ENCODE data around the gene INVS.
"Not testable (repeated sequence)": the region's sequence is repeated elsewhere in the genome, so short reads cannot be mapped to it uniquely, and the experiment has no call there.

Gene INVS

DNA sequence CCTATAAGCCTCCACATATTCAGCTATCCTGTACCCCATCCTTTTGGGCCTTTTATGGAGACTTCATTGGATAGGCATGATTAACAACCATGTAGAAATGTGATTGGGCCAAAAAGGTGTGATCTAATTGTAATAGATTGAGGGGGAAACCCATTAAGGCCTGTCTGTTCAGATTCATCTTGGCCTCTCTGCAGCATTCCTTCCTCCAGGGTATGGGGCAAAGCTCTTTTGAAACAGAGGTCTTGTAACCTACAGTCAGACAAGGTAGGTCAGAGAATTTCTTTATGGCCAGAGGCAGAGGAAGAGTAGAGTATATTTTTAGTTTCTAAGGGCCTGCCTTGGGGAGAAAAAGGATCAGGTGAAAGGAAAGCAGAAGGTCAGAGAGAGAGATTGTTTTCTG is 98.5 kb downstream of the INVS start:
- no peak for DNase-seq (ENCODE audit: low read depth)

DNA sequence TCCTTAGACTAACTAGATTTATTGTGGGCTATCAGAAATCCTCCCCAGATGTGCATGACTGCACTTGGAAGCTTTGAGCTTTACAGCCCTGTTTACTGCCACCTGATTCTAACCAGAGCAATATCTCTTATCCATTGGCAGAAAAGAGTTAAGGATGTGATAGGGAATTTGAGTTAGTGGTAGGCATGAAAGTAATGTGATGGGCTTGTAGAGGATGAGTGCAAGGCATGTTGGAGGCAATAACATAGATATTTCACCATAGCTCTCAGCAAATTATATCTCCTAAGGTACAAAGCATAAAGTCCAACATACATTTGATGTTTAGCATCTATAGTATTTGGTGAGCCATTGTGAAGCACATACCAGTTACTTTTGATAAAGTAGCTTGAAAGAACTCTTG is 103.8 kb downstream of the INVS start:
- no peak for DNase-seq (ENCODE audit: low read depth)

DNA sequence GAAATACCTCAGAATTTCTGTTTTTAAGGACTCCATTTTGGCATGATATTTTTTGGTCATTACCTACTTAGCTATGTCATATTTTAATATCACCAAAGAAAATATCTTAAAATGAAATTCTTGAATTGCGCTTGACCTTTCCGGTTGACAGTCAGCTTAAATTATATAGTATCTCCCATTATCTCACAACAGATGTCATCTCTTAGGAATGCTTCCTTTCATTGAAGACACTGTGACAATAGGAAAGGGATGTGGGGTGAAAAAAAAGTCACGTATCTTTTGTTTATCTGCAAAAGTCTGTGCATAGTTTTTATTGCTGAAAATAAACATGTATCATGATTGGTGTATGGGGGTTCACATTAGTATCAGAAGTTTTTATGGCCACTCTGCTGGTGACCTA is 105.8 kb downstream of the INVS start:
- DNase-seq (ENCODE audit: low read depth), result no peak

- no peak for DNase-seq (ENCODE audit: low read depth)
Observed at GRCh38 chr9:100206899-100207298, 107.9 kb downstream of the INVS start.

- no peak for DNase-seq (ENCODE audit: low read depth)
Observed at GRCh38 chr9:100208673-100209072, 109.6 kb downstream of the INVS start.

DNA sequence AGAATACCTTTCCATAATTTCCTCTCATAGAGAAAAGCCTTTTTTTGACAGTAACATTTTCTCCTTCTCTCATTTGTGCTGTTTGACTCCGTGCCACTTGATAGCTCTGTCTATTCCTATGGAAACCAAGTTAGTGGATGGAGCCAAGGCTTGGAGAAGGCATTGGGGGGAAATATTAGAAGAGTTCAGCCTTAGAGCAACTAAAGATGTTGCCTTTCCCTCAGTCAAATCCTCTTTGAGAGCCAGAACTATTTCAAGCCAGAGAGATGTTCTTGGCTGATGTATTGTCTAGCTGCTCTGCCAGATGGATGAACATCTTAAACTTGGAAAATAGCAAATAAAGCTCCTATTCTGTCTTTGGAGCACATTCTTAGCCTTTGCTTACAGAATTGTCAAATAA is 112.4 kb downstream of the INVS start:
- no peak for DNase-seq (ENCODE audit: low read depth)

GRCh38 chr9:100213730-100214477 is 114.9 kb downstream of the INVS start:
- DNase-seq (ENCODE audit: low read depth), result peak; percentile 39

GRCh38 chr9:100216178-100216787 is 117.2 kb downstream of the INVS start:
- peak; percentile 41 for DNase-seq (ENCODE audit: low read depth)

- no peak for DNase-seq (ENCODE audit: low read depth)
Observed at GRCh38 chr9:100217536-100217935, 118.5 kb downstream of the INVS start.

GRCh38 chr9:100219347-100219746 is 120.3 kb downstream of the INVS start:
- no peak for DNase-seq (ENCODE audit: low read depth)

DNA sequence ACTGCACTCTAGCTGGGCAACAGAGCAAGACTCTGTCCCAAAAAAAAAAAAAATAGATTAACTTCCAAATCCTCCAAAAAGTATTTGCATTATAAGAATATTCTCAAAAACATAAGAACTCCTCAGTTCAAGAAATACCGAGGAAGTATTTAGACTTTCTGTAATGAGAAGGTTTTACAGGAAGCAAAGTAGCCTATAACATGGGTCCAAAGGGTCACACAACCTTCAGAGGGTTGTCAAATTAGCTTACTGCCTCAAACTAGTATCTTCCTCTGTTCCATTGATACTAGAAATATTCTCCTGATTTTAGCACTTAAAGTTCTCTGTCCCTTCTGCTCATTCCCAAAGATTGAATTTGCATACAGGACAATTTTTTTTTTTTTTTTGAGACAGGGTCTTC is 121.9 kb downstream of the INVS start:
- DNase-seq (ENCODE audit: low read depth), result no peak

DNA sequence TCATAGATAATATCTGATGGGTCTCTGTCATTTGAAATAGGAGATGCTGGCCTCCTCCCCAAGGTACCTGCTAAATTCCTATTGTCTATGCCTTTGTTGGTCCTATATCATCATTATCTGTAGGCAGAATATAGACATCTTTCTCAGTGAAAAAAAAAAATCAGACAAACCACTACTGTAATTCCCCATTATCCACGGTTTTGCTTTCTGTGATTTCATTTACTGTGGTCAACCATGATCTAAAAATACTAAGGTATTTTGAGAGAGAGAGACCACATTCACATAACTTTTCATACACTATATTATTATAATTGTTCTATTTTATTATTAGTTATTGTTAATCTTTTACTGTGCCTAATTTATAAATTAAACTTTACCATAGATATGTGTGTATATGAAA is 122.5 kb downstream of the INVS start:
- DNase-seq (ENCODE audit: low read depth), result no peak

GRCh38 chr9:100222674-100223073 is 123.6 kb downstream of the INVS start:
- DNase-seq (ENCODE audit: low read depth), result no peak

GRCh38 chr9:100227636-100228035 is 128.6 kb downstream of the INVS start:
- DNase-seq (ENCODE audit: low read depth), result no peak

- no peak for DNase-seq (ENCODE audit: low read depth)
Observed at GRCh38 chr9:100228352-100228869, 129.4 kb downstream of the INVS start.

DNA sequence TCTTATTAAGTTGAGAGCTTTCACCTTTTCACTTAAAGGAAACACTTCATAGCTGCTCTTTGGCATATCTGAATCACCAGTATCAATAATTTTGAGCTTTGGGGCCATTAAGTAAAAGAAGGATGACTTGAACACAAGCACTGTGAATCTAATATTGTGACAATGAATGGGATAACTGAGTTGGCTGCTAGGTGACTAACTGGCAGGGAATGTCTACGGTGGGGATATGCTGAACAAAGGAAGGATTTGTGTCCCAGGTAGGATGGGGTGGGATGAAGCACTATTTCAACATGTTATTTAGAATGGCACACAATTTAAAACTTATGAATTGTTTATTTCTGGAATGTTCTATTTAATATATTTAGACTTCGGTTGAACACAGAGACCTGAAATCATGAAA is 130.1 kb downstream of the INVS start:
- no peak for DNase-seq (ENCODE audit: low read depth)

- no peak for DNase-seq (ENCODE audit: low read depth)
Observed at GRCh38 chr9:100229561-100229960, 130.5 kb downstream of the INVS start.

GRCh38 chr9:100236986-100237385 is 137.9 kb downstream of the INVS start:
- DNase-seq (ENCODE audit: low read depth), result not testable (repeated sequence)

GRCh38 chr9:100240512-100240911 is 141.5 kb downstream of the INVS start:
- no peak for DNase-seq (ENCODE audit: low read depth)

GRCh38 chr9:100267211-100267610 is 168.2 kb downstream of the INVS start:
- no peak for DNase-seq (ENCODE audit: low read depth)

GRCh38 chr9:100268271-100268670 is 169.2 kb downstream of the INVS start:
- DNase-seq (ENCODE audit: low read depth), result no peak

DNA sequence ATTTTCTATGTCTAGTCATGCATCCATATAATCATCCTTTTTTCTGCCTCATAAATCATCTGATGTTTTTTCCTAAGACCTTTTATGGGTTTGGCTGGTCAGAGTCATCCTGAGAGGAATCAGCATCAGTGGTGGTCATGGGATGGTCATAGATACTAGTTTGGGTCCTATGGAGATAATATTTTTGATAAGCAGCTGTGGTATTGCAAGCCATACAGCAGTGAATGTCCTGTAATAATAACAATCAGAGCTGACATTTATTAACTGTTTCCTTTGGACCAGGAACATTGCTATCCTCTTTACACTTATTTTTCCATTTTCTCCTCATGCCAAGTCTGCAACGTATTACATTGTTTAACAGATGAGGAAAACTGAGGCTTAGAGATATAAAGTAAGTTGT is 170.6 kb downstream of the INVS start:
- no peak for DNase-seq (ENCODE audit: low read depth)

DNA sequence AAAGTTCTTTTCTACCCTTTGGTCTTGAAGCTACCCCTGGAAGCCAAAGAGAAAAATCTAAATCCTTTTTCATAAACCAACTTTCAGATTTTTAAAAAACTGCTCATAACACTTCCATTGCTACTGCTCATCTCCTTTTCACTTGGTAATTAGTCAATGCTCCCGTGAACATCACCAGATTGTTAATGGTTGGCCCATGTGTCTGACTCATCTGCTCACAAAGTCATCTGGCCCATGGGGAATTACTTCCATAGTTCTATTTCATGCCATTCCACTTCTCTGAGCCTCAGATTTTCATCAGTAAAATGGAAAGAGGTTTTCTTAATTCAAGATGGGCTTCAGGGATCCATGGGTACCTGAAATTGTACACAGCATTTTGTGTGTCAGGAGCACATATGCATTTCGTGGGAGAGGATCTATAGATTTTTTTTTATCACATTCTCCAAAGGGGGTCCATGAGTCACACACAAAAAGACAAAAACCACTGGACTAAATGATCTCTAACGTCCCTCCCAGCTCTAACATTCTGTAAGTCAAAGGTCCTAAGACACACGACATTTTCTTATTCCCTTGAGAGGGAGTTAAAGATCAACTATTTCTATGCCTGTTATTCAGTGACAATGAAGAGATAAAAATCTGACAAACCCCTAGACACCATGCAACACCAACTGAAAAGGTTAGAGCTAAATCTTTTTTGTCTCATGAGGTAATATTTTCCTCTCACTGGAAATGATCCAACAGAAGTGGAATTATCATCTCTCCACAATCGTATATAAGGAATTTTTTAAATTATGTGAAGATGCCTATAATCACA is 178.3 kb downstream of the INVS start:
- DNase-seq (ENCODE audit: low read depth), result peak; percentile 11

All from HS-27A (cell line).